Stimulated activated CD4-positive, alpha-beta T cell treated with anti-CD3 and anti-CD28 coated beads, Interleukin-1b, Interleukin-23, amount 100 ng/mL, for 48 hours (primary cell): ENCODE results near the gene NAALADL2.

ENCODE experiments used
- DNase-seq: peaks from one replicate; pipeline ENCODE4 v3.0.0-alpha.2; 2020

NAALADL2 gene

GRCh38 chr3:174859114-174859735 lies at the start of gene NAALADL2:
NAALADL2 (plus strand) TSS chr3:174859334.
- DNase-seq: no peak

GRCh38 chr3:174810254-174810653 lies 48.9 kb upstream of the NAALADL2 start:
- DNase-seq: no peak

GRCh38 chr3:174812172-174812862 lies 46.8 kb upstream of the NAALADL2 start:
- DNase-seq: no peak

GRCh38 chr3:174815750-174816149 lies 43.4 kb upstream of the NAALADL2 start:
- DNase-seq: no peak

- DNase-seq: no peak
These were observed 38.2 kb upstream of the NAALADL2 start for GRCh38 chr3:174820885-174821284.

- no peak for DNase-seq
These were observed 37.7 kb upstream of the NAALADL2 start for GRCh38 chr3:174821477-174821876.

- no peak for DNase-seq
These were observed 36.8 kb upstream of the NAALADL2 start for GRCh38 chr3:174822320-174822719.

- DNase-seq: no peak
These were observed 33.1 kb upstream of the NAALADL2 start for GRCh38 chr3:174826069-174826468.

GRCh38 chr3:174844746-174845145 lies 14.4 kb upstream of the NAALADL2 start:
- DNase-seq: no peak

- no peak for DNase-seq
These were observed 13.1 kb upstream of the NAALADL2 start for GRCh38 chr3:174846055-174846454.

GRCh38 chr3:174854987-174855386 lies 4.1 kb upstream of the NAALADL2 start:
- no peak for DNase-seq

GRCh38 chr3:174857301-174857700 lies 1.8 kb upstream of the NAALADL2 start:
- no peak for DNase-seq

GRCh38 chr3:174858353-174858752 lies 781 bp upstream of the NAALADL2 start:
- no peak for DNase-seq

GRCh38 chr3:174859756-174860155 lies 622 bp downstream of the NAALADL2 start:
- no peak for DNase-seq

GRCh38 chr3:174862101-174862500 lies 3.0 kb downstream of the NAALADL2 start:
- DNase-seq: no peak

GRCh38 chr3:174862666-174863065 lies 3.5 kb downstream of the NAALADL2 start:
- no peak for DNase-seq

GRCh38 chr3:174863488-174863887 lies 4.4 kb downstream of the NAALADL2 start:
- no peak for DNase-seq

GRCh38 chr3:174869448-174869847 lies 10.3 kb downstream of the NAALADL2 start:
- DNase-seq: no peak

- DNase-seq: no peak
These were observed 14.9 kb downstream of the NAALADL2 start for GRCh38 chr3:174873832-174874657.

- no peak for DNase-seq
These were observed 23.7 kb downstream of the NAALADL2 start for GRCh38 chr3:174882789-174883188.

GRCh38 chr3:174883881-174884675 lies 24.9 kb downstream of the NAALADL2 start:
- DNase-seq: no peak

GRCh38 chr3:174884776-174885568 lies 25.8 kb downstream of the NAALADL2 start:
- DNase-seq: no peak
